Measurements from ENCODE around the gene RAPGEF3.

Gene RAPGEF3

GRCh38 chr12:47722136-47722834 lies 36.4 kb downstream of the RAPGEF3 start:
- Histone ChIP-seq H3K18ac (ENCODE audit: low read depth in 1 of 2, low read length in 2 of 2) (no peak overlapping the region), H2BK12ac (ENCODE audit: low read length in 2 of 2) (no peak overlapping the region), H3K4me3 (ENCODE audit: insufficient read depth in 1 of 2, low read depth in 1 of 2, low read length in 2 of 2) (no peak overlapping the region), H4K8ac (ENCODE audit: low read length) (no peak overlapping the region), H3K4ac (ENCODE audit: low read depth in 1 of 2, low read length in 2 of 2) (no peak overlapping the region), H2BK15ac (ENCODE audit: low read depth, poor library complexity, severe bottlenecking) (no peak overlapping the region), H4K91ac (ENCODE audit: low read length) (no peak overlapping the region), H3K79me1 (replicated peaks; ENCODE audit: low read length, poor library complexity, severe bottlenecking) (no peaks in the 10 kb centered on the region), H3K36me3 (ENCODE audit: control insufficient read depth in 1 of 2, insufficient read depth in 2 of 2, low read depth in 1 of 2, low read length in 2 of 2) (peaks cover 7 to 8% of the 10 kb centered on the region in 2 experiments), H3K9ac (ENCODE audit: low read length) (no peak overlapping the region), H2AFZ (ENCODE audit: low read depth, low read length) (no peak overlapping the region), H3K14ac (ENCODE audit: low read length in 2 of 2) (no peak overlapping the region), H3K23ac (ENCODE audit: low read length in 2 of 2) (no peak overlapping the region), H2AK5ac (ENCODE audit: low read length, severe bottlenecking) (no peak overlapping the region), H3K27me3 (ENCODE audit: control insufficient read depth in 1 of 2, insufficient read depth in 1 of 2, low read length in 2 of 2) (no peaks in the 10 kb centered on the region), H2BK120ac (ENCODE audit: low read depth, low read length) (no peak overlapping the region), H3K27ac (ENCODE audit: low read length, poor library complexity, severe bottlenecking) (no peak overlapping the region), H3K9me3 (ENCODE audit: control insufficient read depth, low read length) (no peaks in the 10 kb centered on the region), H3K4me1 (ENCODE audit: control insufficient read depth, insufficient read depth, low read depth, low read length) (peaks cover 5% of the 10 kb centered on the region), H2BK5ac (ENCODE audit: low read depth, low read length, poor library complexity, severe bottlenecking) (no peak overlapping the region), H3K4me2 (ENCODE audit: low read length, poor library complexity, severe bottlenecking) (no peak overlapping the region)
- 90% methylated on average over 7 of the region's 7 CpGs for WGBS
- DNase-seq = no peak

- H3K4ac ChIP-seq (ENCODE audit: low read depth in 1 of 2, low read length in 2 of 2) = no peak overlapping the region
- no peak overlapping the region for H2BK120ac ChIP-seq (ENCODE audit: low read depth, low read length)
- H4K91ac ChIP-seq (ENCODE audit: low read length) = no peak overlapping the region
- no peaks in the 10 kb centered on the region for H3K9me3 ChIP-seq (ENCODE audit: control insufficient read depth, low read length)
- H2BK12ac ChIP-seq (ENCODE audit: low read length in 2 of 2) = no peak overlapping the region
- no peak overlapping the region for H2AFZ ChIP-seq (ENCODE audit: low read depth, low read length)
- no peak overlapping the region for H3K23ac ChIP-seq (ENCODE audit: low read length in 2 of 2)
- H3K27me3 ChIP-seq (ENCODE audit: control insufficient read depth in 1 of 2, insufficient read depth in 1 of 2, low read length in 2 of 2) = no peaks in the 10 kb centered on the region
- no peak overlapping the region for H3K18ac ChIP-seq (ENCODE audit: low read depth in 1 of 2, low read length in 2 of 2)
- peaks cover 7 to 8% of the 10 kb centered on the region in 2 experiments for H3K36me3 ChIP-seq (ENCODE audit: control insufficient read depth in 1 of 2, insufficient read depth in 2 of 2, low read depth in 1 of 2, low read length in 2 of 2)
- no peak for DNase-seq
- H2BK15ac ChIP-seq (ENCODE audit: low read depth, poor library complexity, severe bottlenecking) = no peak overlapping the region
- H3K4me3 ChIP-seq (ENCODE audit: insufficient read depth in 1 of 2, low read depth in 1 of 2, low read length in 2 of 2) = no peak overlapping the region
- H3K4me1 ChIP-seq (ENCODE audit: control insufficient read depth, insufficient read depth, low read depth, low read length) = peaks cover 5% of the 10 kb centered on the region
- H3K27ac ChIP-seq (ENCODE audit: low read length, poor library complexity, severe bottlenecking) = no peak overlapping the region
- no peaks in the 10 kb centered on the region for H3K79me1 ChIP-seq (replicated peaks; ENCODE audit: low read length, poor library complexity, severe bottlenecking)
- no peak overlapping the region for H3K14ac ChIP-seq (ENCODE audit: low read length in 2 of 2)
- H2BK5ac ChIP-seq (ENCODE audit: low read depth, low read length, poor library complexity, severe bottlenecking) = no peak overlapping the region
- H3K4me2 ChIP-seq (ENCODE audit: low read length, poor library complexity, severe bottlenecking) = no peak overlapping the region
- H4K8ac ChIP-seq (ENCODE audit: low read length) = no peak overlapping the region
- no peak overlapping the region for H2AK5ac ChIP-seq (ENCODE audit: low read length, severe bottlenecking)
- WGBS = 88% methylated on average over 4 of the region's 9 CpGs
- H3K9ac ChIP-seq (ENCODE audit: low read length) = no peak overlapping the region
These were observed 37.2 kb downstream of the RAPGEF3 start for GRCh38 chr12:47721431-47721973.

GRCh38 chr12:47718531-47718930 lies 40.1 kb downstream of the RAPGEF3 start:
- Histone ChIP-seq H3K23ac (ENCODE audit: low read length in 2 of 2) (no peak overlapping the region), H2BK12ac (ENCODE audit: low read length in 2 of 2) (peak overlapping the region in 1 of 2 experiments; percentile 18), H2AK5ac (ENCODE audit: low read length, severe bottlenecking) (no peak overlapping the region), H3K9me3 (ENCODE audit: control insufficient read depth, low read length) (no peaks in the 10 kb centered on the region), H2BK15ac (ENCODE audit: low read depth, poor library complexity, severe bottlenecking) (no peak overlapping the region), H3K36me3 (ENCODE audit: control insufficient read depth in 1 of 2, insufficient read depth in 2 of 2, low read depth in 1 of 2, low read length in 2 of 2) (peaks cover 3 to 7% of the 10 kb centered on the region in 2 experiments), H3K18ac (ENCODE audit: low read depth in 1 of 2, low read length in 2 of 2) (no peak overlapping the region), H3K4ac (ENCODE audit: low read depth in 1 of 2, low read length in 2 of 2) (no peak overlapping the region), H3K27ac (ENCODE audit: low read length, poor library complexity, severe bottlenecking) (no peak overlapping the region), H3K27me3 (ENCODE audit: control insufficient read depth in 1 of 2, insufficient read depth in 1 of 2, low read length in 2 of 2) (no peaks in the 10 kb centered on the region), H2BK120ac (ENCODE audit: low read depth, low read length) (no peak overlapping the region), H4K91ac (ENCODE audit: low read length) (no peak overlapping the region), H3K14ac (ENCODE audit: low read length in 2 of 2) (no peak overlapping the region), H3K79me1 (replicated peaks; ENCODE audit: low read length, poor library complexity, severe bottlenecking) (peaks cover 2% of the 10 kb centered on the region), H3K9ac (ENCODE audit: low read length) (peak overlapping the region; percentile 88), H2BK5ac (ENCODE audit: low read depth, low read length, poor library complexity, severe bottlenecking) (no peak overlapping the region), H2AFZ (ENCODE audit: low read depth, low read length) (no peak overlapping the region), H3K4me1 (ENCODE audit: control insufficient read depth, insufficient read depth, low read depth, low read length) (peaks cover 7% of the 10 kb centered on the region), H4K8ac (ENCODE audit: low read length) (no peak overlapping the region), H3K4me3 (ENCODE audit: insufficient read depth in 1 of 2, low read depth in 1 of 2, low read length in 2 of 2) (no peak overlapping the region), H3K4me2 (ENCODE audit: low read length, poor library complexity, severe bottlenecking) (no peak overlapping the region)
- 54% methylated on average over 1 of the region's 1 CpG for WGBS
- no peak for DNase-seq

- Histone ChIP-seq H2BK15ac (ENCODE audit: low read depth, poor library complexity, severe bottlenecking) (peak overlapping the region; percentile 38), H4K91ac (ENCODE audit: low read length) (peak overlapping the region; percentile 91), H2BK12ac (ENCODE audit: low read length in 2 of 2) (peak overlapping the region; percentile 21 to 59), H2AK5ac (ENCODE audit: low read length, severe bottlenecking) (no peak overlapping the region), H3K9ac (ENCODE audit: low read length) (peak overlapping the region; percentile 88), H3K9me3 (ENCODE audit: control insufficient read depth, low read length) (no peaks in the 10 kb centered on the region), H3K27ac (ENCODE audit: low read length, poor library complexity, severe bottlenecking) (no peak overlapping the region), H3K4me3 (ENCODE audit: insufficient read depth in 1 of 2, low read depth in 1 of 2, low read length in 2 of 2) (no peak overlapping the region), H3K4ac (ENCODE audit: low read depth in 1 of 2, low read length in 2 of 2) (peak overlapping the region; percentile 65 to 84), H3K4me1 (ENCODE audit: control insufficient read depth, insufficient read depth, low read depth, low read length) (peaks cover 7% of the 10 kb centered on the region), H4K8ac (ENCODE audit: low read length) (peak overlapping the region; percentile 98), H3K14ac (ENCODE audit: low read length in 2 of 2) (no peak overlapping the region), H2AFZ (ENCODE audit: low read depth, low read length) (peak overlapping the region; percentile 46), H3K23ac (ENCODE audit: low read length in 2 of 2) (no peak overlapping the region), H3K79me1 (replicated peaks; ENCODE audit: low read length, poor library complexity, severe bottlenecking) (peaks cover 2% of the 10 kb centered on the region), H3K18ac (ENCODE audit: low read depth in 1 of 2, low read length in 2 of 2) (peak overlapping the region; percentile 65 to 67), H3K27me3 (ENCODE audit: control insufficient read depth in 1 of 2, insufficient read depth in 1 of 2, low read length in 2 of 2) (no peaks in the 10 kb centered on the region), H2BK5ac (ENCODE audit: low read depth, low read length, poor library complexity, severe bottlenecking) (no peak overlapping the region), H2BK120ac (ENCODE audit: low read depth, low read length) (peak overlapping the region; percentile 49), H3K4me2 (ENCODE audit: low read length, poor library complexity, severe bottlenecking) (no peak overlapping the region), H3K36me3 (ENCODE audit: control insufficient read depth in 1 of 2, insufficient read depth in 2 of 2, low read depth in 1 of 2, low read length in 2 of 2) (peaks cover 0 to 7% of the 10 kb centered on the region in 2 experiments)
- DNase-seq = peak; percentile 88
- WGBS = 12% methylated on average over 13 of the region's 13 CpGs
These were observed 41.1 kb downstream of the RAPGEF3 start for GRCh38 chr12:47717443-47718193.

Measured in mesenchymal stem cell (in vitro differentiated cells and primary cell).